Measurements from ENCODE around the gene GFAP.

GFAP gene

GRCh38 chr17:44921122-44921882 lies 6.0 kb upstream of the GFAP start:
- H3K4me1 ChIP-seq (ENCODE audit: insufficient read depth, low read length, severe bottlenecking): peaks cover 14% of the 10 kb centered on the region
- H3K36me3 ChIP-seq (ENCODE audit: insufficient read depth, low read length): peaks cover 8% of the 10 kb centered on the region
- no peaks in the 10 kb centered on the region for H4K20me1 ChIP-seq (ENCODE audit: insufficient read depth, low read length)
- no peaks in the 10 kb centered on the region for H3K9me3 ChIP-seq (ENCODE audit: low read length)
- TF ChIP-seq EZH2 (IDR thresholded peaks at IDR 0.05; ENCODE audit: borderline replicate concordance, low read length): no peak
- no peak for TF ChIP-seq CTCF (IDR thresholded peaks at IDR 0.05; ENCODE audit: low read length)
- H3K9me2 ChIP-seq (ENCODE audit: low read depth, low read length): no peaks in the 10 kb centered on the region
- H3K9ac ChIP-seq (ENCODE audit: low read length): no peak overlapping the region
- H3K79me2 ChIP-seq (ENCODE audit: insufficient read depth, low read length): no peaks in the 10 kb centered on the region
- H3K4me2 ChIP-seq (ENCODE audit: low read length): no peak overlapping the region
- H3K27ac ChIP-seq (ENCODE audit: low read depth, low read length, poor library complexity, severe bottlenecking): no peak overlapping the region
- H3K4me3 ChIP-seq (ENCODE audit: low read depth, low read length, poor library complexity, severe bottlenecking): no peak overlapping the region
- H3K27me3 ChIP-seq (ENCODE audit: insufficient read depth, low read length): no peaks in the 10 kb centered on the region
- H2AFZ ChIP-seq (ENCODE audit: low read length): no peak overlapping the region
- no peaks in the 10 kb centered on the region for H3F3A ChIP-seq (ENCODE audit: insufficient read depth, low read length)

GRCh38 chr17:44920565-44920940 lies 5.3 kb upstream of the GFAP start:
- H4K20me1 ChIP-seq (ENCODE audit: insufficient read depth, low read length): no peaks in the 10 kb centered on the region
- H3K4me1 ChIP-seq (ENCODE audit: insufficient read depth, low read length, severe bottlenecking): peaks cover 14% of the 10 kb centered on the region
- H3K4me2 ChIP-seq (ENCODE audit: low read length): peak overlapping the region; percentile 25; the same call in 1 of the 2 replicates
- H3K4me3 ChIP-seq (ENCODE audit: low read depth, low read length, poor library complexity, severe bottlenecking): no peak overlapping the region
- H3K79me2 ChIP-seq (ENCODE audit: insufficient read depth, low read length): no peaks in the 10 kb centered on the region
- no peaks in the 10 kb centered on the region for H3K9me2 ChIP-seq (ENCODE audit: low read depth, low read length)
- no peak overlapping the region for H2AFZ ChIP-seq (ENCODE audit: low read length)
- no peak overlapping the region; the same call in 1 of the 2 replicates for H3K9ac ChIP-seq (ENCODE audit: low read length)
- no peaks in the 10 kb centered on the region for H3K27me3 ChIP-seq (ENCODE audit: insufficient read depth, low read length)
- no peaks in the 10 kb centered on the region for H3K9me3 ChIP-seq (ENCODE audit: low read length)
- TF ChIP-seq CTCF (IDR thresholded peaks at IDR 0.05; ENCODE audit: low read length): no peak
- no peak for TF ChIP-seq EZH2 (IDR thresholded peaks at IDR 0.05; ENCODE audit: borderline replicate concordance, low read length)
- no peak overlapping the region for H3K27ac ChIP-seq (ENCODE audit: low read depth, low read length, poor library complexity, severe bottlenecking)
- no peaks in the 10 kb centered on the region for H3F3A ChIP-seq (ENCODE audit: insufficient read depth, low read length)
- peaks cover under 1% of the 10 kb centered on the region; the same call in 1 of the 2 replicates for H3K36me3 ChIP-seq (ENCODE audit: insufficient read depth, low read length)

- Histone ChIP-seq H3K4me3 (ENCODE audit: low read depth, low read length, poor library complexity, severe bottlenecking) (no peak overlapping the region), H3K79me2 (ENCODE audit: insufficient read depth, low read length) (no peaks in the 10 kb centered on the region), H3K9ac (ENCODE audit: low read length) (no peak overlapping the region; the same call in 1 of the 2 replicates), H3K27ac (ENCODE audit: low read depth, low read length, poor library complexity, severe bottlenecking) (no peak overlapping the region), H4K20me1 (ENCODE audit: insufficient read depth, low read length) (no peaks in the 10 kb centered on the region), H2AFZ (ENCODE audit: low read length) (no peak overlapping the region), H3K27me3 (ENCODE audit: insufficient read depth, low read length) (no peaks in the 10 kb centered on the region), H3K4me2 (ENCODE audit: low read length) (peak overlapping the region; percentile 25; the same call in 1 of the 2 replicates), H3K9me3 (ENCODE audit: low read length) (no peaks in the 10 kb centered on the region), H3K4me1 (ENCODE audit: insufficient read depth, low read length, severe bottlenecking) (peaks cover 14% of the 10 kb centered on the region), H3K36me3 (ENCODE audit: insufficient read depth, low read length) (no peaks in the 10 kb centered on the region), H3F3A (ENCODE audit: insufficient read depth, low read length) (no peaks in the 10 kb centered on the region), H3K9me2 (ENCODE audit: low read depth, low read length) (no peaks in the 10 kb centered on the region)
- TF ChIP-seq CTCF (IDR thresholded peaks at IDR 0.05; ENCODE audit: low read length): peak; percentile 87
- TF ChIP-seq EZH2 (IDR thresholded peaks at IDR 0.05; ENCODE audit: borderline replicate concordance, low read length): no peak
Measured at GRCh38 chr17:44919885-44920564, 4.7 kb upstream of the GFAP start.
